Measurements from ENCODE around the gene FMO3. TPM values are rescaled to one million over a fixed set of nuclear protein-coding genes. Genes with fewer than 3 reads are reported as not detected.

Gene FMO3
- total RNA-seq, 1 experiment from 2014 or later: not detected

GRCh38 chr1:171116676-171117075 is 26.0 kb downstream of the FMO3 start:
- Histone ChIP-seq H3K36me3 (ENCODE audit: insufficient read depth, low read length, poor library complexity, severe bottlenecking) (no peaks in the 10 kb centered on the region), H3K27ac (ENCODE audit: low read depth, low read length, poor library complexity, severe bottlenecking) (no peak overlapping the region), H3K4me1 (ENCODE audit: insufficient read depth, low read length, poor library complexity, severe bottlenecking) (no peaks in the 10 kb centered on the region), H3K27me3 (replicated peaks; ENCODE audit: insufficient read depth, low read depth, low read length, poor library complexity) (peaks cover 3% of the 10 kb centered on the region), H3K9me3 (ENCODE audit: low read depth, low read length, poor library complexity, severe bottlenecking) (no peaks in the 10 kb centered on the region), H3K4me3 (ENCODE audit: low read depth, low read length, poor library complexity, severe bottlenecking) (no peak overlapping the region)
- DNase-seq (ENCODE audit: low spot score): no peak
- BruUV-seq (replicated peaks): no TSS peak
- TF ChIP-seq CTCF (conservative IDR thresholded peaks at IDR 0.05; ENCODE audit: low read depth, low read length): no peak
- TF ChIP-seq EZH2 (IDR thresholded peaks at IDR 0.05; ENCODE audit: borderline replicate concordance, low read depth, low read length, poor library complexity, severe bottlenecking): no peak
- POLR2A ChIA-PET (ENCODE audit: low non-redundant PET): no interaction called here
- intact Hi-C loops (cut with micrococcal nuclease; ENCODE audit: unreplicated experiment): no loop called here
- CTCF ChIA-PET: no interaction called here

- BruUV-seq (replicated peaks): no TSS peak
- no peaks in the 10 kb centered on the region for H3K36me3 ChIP-seq (ENCODE audit: insufficient read depth, low read length, poor library complexity, severe bottlenecking)
- intact Hi-C loops (cut with micrococcal nuclease; ENCODE audit: unreplicated experiment): no loop called here
- ChIA-PET POLR2A (ENCODE audit: low non-redundant PET) (no interaction called here), CTCF (no interaction called here)
- H3K4me1 ChIP-seq (ENCODE audit: insufficient read depth, low read length, poor library complexity, severe bottlenecking): no peaks in the 10 kb centered on the region
- DNase-seq (ENCODE audit: low spot score): no peak
- no peak for TF ChIP-seq EZH2 (IDR thresholded peaks at IDR 0.05; ENCODE audit: borderline replicate concordance, low read depth, low read length, poor library complexity, severe bottlenecking)
- no peak for TF ChIP-seq CTCF (conservative IDR thresholded peaks at IDR 0.05; ENCODE audit: low read depth, low read length)
- H3K9me3 ChIP-seq (ENCODE audit: low read depth, low read length, poor library complexity, severe bottlenecking): no peaks in the 10 kb centered on the region
- H3K4me3 ChIP-seq (ENCODE audit: low read depth, low read length, poor library complexity, severe bottlenecking): no peak overlapping the region
- H3K27me3 ChIP-seq (replicated peaks; ENCODE audit: insufficient read depth, low read depth, low read length, poor library complexity): peaks cover 3% of the 10 kb centered on the region
- no peak overlapping the region for H3K27ac ChIP-seq (ENCODE audit: low read depth, low read length, poor library complexity, severe bottlenecking)
Observed at GRCh38 chr1:171117085-171117484, 26.4 kb downstream of the FMO3 start.

GRCh38 chr1:171119648-171120047 is 28.9 kb downstream of the FMO3 start:
- no TSS peak for BruUV-seq (replicated peaks)
- H3K9me3 ChIP-seq (ENCODE audit: low read depth, low read length, poor library complexity, severe bottlenecking): no peaks in the 10 kb centered on the region
- H3K4me1 ChIP-seq (ENCODE audit: insufficient read depth, low read length, poor library complexity, severe bottlenecking): no peaks in the 10 kb centered on the region
- DNase-seq (ENCODE audit: low spot score): no peak
- ChIA-PET CTCF (no interaction called here), POLR2A (ENCODE audit: low non-redundant PET) (no interaction called here)
- no peaks in the 10 kb centered on the region for H3K27me3 ChIP-seq (replicated peaks; ENCODE audit: insufficient read depth, low read depth, low read length, poor library complexity)
- TF ChIP-seq CTCF (conservative IDR thresholded peaks at IDR 0.05; ENCODE audit: low read depth, low read length) (no peak), EZH2 (IDR thresholded peaks at IDR 0.05; ENCODE audit: borderline replicate concordance, low read depth, low read length, poor library complexity, severe bottlenecking) (no peak)
- intact Hi-C loops (cut with micrococcal nuclease; ENCODE audit: unreplicated experiment): no loop called here
- H3K4me3 ChIP-seq (ENCODE audit: low read depth, low read length, poor library complexity, severe bottlenecking): no peak overlapping the region
- H3K27ac ChIP-seq (ENCODE audit: low read depth, low read length, poor library complexity, severe bottlenecking): no peak overlapping the region
- H3K36me3 ChIP-seq (ENCODE audit: insufficient read depth, low read length, poor library complexity, severe bottlenecking): no peaks in the 10 kb centered on the region

All from A673 (cell line).